ENCODE data around the gene SNCG. TPM values are rescaled to one million over a fixed set of nuclear protein-coding genes. Genes with fewer than 3 reads are reported as not detected.
"Not testable (repeated sequence)": the region's sequence is repeated elsewhere in the genome, so short reads cannot be mapped to it uniquely, and the experiment has no call there.

Gene SNCG
- total RNA-seq, 1 experiment from 2014 or later = 3.2 TPM

- DNase-seq (ENCODE audit: low read depth) = no peak
Observed at GRCh38 chr10:86974484-86974883, 16.1 kb downstream of the SNCG start.

DNA sequence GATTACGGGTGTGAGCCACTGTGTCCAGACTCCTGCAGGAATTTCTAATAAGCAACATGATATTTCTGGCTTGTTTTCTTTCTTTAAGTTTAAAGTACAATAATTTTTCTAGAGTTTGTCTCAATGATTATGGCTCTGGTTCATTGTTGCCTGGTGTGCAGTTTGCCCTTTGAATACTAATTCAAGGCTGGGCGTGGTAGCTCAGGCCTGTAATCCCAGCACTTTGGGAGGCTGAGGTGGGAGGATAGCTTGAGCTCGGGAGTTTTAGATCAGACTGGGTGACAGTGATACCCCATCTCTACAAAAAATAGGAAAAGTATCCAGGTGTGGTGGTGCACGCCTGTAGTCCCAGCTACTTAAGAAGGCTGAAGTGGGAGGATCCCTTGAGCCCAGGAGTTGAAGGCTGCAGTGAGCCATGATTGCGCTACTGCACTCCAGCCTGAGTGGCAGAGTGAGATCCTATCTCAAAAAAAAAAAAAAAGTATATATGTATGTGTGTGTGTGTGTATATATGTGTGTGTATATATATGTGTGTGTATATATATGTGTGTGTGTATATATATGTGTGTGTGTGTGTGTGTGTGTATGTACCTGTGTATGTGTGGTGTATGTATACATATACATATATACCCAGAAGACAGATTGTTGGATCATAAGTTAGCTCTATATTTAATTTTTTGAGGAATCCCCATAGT lies 18.1 kb downstream of the SNCG start:
- no peak for DNase-seq (ENCODE audit: low read depth)

DNA sequence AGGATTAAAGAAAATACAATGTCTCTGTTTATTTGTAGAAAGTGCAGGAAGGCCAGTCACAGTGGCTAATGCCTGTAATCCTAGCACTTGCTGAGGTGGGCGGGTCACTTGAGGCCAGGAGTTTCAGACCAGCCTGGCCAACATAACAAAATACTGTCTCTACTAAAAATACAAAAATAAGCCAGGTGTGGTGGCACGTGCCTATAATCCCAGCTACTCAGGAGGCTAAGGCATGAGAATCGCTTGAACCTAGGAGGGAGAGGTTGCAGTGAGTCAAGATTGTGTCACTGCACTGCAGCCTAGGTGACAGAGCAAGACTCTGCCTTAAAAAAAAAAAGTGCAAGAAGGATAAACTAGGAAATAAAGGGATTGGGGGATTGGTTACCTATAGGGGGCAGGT lies 20.1 kb downstream of the SNCG start:
- DNase-seq (ENCODE audit: low read depth) = peak; percentile 49

DNA sequence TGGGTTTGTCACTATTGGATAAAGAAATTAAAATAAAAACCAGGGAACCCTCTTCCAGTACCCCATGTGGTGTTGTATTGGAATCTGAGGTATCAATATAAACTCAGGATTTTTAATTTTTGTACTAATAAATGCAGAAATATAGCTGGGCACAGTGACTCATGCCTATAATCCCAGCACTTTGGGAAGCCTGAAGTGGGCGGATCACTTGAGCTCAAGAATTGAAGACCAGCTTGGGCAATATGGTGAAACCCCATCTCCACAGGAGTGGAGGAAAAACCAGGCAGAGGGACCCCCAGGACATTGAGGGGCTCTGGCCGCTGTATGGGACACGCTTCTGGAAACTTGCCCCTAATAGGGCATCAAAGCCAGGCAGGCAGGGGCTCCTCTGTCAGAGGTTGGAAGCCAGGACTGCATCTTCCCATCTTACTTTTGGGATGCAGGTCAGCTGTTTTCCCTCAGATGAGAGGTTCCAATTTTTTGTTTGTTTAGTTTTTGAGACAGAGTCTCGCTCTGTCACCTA lies 21.0 kb downstream of the SNCG start:
- DNase-seq (ENCODE audit: low read depth) = no peak

- no peak for DNase-seq (ENCODE audit: low read depth)
Observed at GRCh38 chr10:86979977-86980448, 21.6 kb downstream of the SNCG start.

GRCh38 chr10:86981020-86981419 lies 22.6 kb downstream of the SNCG start:
- not testable (repeated sequence) for DNase-seq (ENCODE audit: low read depth)

DNA sequence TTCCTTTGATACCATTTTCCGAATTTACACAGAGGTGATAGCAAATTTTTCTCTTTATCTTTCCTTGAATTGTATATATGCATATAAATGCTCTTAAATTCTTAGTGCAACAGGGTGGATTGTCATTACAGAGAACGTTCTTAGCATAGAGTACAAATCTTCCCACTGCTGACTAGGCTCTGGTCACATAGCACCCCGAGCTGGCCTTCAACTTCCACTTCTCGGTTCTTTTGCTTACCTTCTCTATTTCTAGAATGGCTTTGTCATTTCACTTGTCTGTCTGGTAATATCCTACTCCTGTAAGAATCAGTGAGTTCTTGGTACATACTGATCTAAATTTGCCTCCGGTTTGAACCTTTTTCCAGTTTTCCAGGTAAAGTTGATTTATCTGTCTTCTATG lies 23.3 kb downstream of the SNCG start:
- DNase-seq (ENCODE audit: low read depth) = no peak

DNA sequence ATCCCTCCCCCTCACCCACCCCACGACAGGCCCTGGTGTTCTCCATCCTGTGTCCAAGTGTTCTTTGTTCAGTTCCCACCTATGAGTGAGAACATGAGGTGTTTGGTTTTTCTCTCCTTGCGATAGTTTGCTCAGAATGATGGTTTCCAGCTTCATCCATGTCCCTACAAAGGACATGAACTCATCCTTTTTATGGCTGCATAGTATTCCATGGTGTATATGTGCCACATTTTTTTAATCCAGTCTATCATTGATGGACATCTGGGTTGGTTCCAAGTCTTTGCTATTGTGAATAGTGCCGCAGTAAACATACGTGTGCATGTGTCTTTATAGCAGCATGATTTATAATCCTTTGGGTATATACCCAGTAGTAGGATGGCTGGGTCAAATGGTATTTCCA lies 26.1 kb downstream of the SNCG start:
- DNase-seq (ENCODE audit: low read depth) = not testable (repeated sequence)

- no peak for DNase-seq (ENCODE audit: low read depth)
Observed at GRCh38 chr10:86988520-86988919, 30.1 kb downstream of the SNCG start.

GRCh38 chr10:86991362-86991761 lies 33.0 kb downstream of the SNCG start:
- not testable (repeated sequence) for DNase-seq (ENCODE audit: low read depth)

DNA sequence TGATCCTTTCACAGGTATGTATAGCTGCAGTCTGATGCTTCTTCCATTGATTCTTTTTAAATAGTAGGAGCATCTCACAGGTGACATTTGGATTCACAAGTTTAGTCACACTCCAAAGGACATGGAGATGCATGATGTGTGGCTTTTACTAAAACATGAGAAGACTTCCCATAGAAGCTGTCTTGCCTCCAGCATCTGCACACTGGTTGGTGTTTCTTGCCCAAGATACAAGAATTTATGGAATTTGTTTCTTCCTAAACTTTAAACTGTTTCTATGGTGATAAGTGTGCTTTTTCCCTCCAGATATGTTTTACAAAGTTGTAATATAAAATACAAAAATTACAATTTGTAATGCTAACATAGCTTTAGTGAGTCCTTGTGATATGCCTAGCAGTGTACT lies 34.1 kb downstream of the SNCG start:
- peak; percentile 22 for DNase-seq (ENCODE audit: low read depth)

GRCh38 chr10:86992929-86993328 lies 34.5 kb downstream of the SNCG start:
- no peak for DNase-seq (ENCODE audit: low read depth)

DNA sequence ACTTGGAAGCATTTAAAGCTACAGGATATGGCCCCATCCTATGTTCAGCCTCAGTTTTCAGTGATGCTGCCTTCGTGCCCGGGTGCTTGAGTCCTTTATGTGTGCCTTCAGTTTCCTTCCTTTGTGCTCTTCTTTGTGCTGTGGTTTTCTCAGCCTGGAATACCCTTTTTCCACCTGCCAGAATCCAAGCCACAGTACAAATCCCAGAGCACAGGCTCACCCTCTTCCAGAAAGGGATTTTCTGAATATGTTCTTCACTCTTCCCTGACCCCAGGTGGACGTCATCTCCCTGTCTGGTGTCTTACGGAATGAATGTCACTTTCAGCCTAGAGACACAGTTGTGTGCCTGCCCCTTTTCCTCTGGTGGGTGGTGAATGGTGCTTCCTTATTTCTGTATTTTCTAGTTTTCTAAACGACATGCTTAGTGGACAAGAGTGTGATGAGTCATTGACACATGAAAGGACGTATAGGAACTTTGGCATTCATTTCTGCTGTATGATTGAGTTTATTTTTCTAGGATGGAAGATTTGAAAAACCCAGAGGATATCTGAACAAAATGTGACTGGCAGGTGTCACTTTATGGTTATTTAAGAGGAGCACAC lies 41.5 kb downstream of the SNCG start:
- not testable (repeated sequence) for DNase-seq (ENCODE audit: low read depth)

GRCh38 chr10:87000491-87000890 lies 42.1 kb downstream of the SNCG start:
- peak; percentile 29 for DNase-seq (ENCODE audit: low read depth)

- not testable (repeated sequence) for DNase-seq (ENCODE audit: low read depth)
Observed at GRCh38 chr10:87007124-87007523, 48.7 kb downstream of the SNCG start.

DNA sequence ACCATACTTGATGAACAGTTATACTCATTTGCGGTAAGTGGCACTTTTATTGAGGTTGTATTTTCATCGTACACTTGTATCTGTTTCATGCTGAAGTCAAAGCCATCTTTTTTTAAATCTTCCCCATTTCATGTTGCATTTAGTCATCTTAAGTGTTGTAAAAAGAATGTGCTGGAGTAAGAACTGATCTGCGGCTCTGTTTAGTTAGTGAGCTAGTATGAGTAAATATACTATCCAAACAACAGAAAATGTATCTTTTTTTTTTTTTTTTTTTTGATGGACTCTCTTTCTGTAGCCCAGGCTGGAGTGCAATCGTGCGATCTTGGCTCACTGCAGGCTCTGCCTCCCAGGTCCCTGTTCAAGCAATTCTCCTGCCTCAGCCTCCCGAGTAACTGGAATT lies 49.3 kb downstream of the SNCG start:
- DNase-seq (ENCODE audit: low read depth) = not testable (repeated sequence)

- not testable (repeated sequence) for DNase-seq (ENCODE audit: low read depth)
Observed at GRCh38 chr10:87008303-87008702, 49.9 kb downstream of the SNCG start.

DNA sequence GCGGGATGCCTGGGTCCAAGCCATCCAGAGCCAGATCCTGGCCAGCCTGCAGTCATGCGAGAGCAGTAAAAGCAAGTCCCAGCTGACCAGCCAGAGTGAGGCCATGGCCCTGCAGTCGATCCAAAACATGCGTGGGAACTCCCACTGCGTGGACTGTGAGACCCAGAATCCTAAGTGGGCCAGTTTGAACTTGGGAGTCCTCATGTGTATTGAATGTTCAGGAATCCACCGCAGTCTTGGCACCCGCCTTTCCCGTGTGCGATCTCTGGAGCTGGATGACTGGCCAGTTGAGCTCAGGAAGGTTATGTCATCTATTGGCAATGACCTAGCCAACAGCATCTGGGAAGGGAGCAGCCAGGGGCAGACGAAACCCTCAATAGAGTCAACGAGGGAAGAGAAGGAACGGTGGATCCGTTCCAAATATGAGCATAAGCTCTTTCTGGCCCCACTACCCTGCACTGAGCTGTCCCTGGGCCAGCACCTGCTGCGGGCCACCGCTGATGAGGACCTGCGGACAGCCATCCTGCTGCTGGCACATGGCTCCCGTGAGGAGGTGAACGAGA lies 50.8 kb downstream of the SNCG start:
- DNase-seq (ENCODE audit: low read depth) = not testable (repeated sequence)

Other genes with a start within 250 kb of the SNCG start
- 22.4 and 29.1 TPM in 2 replicates for gene BMPR1A, start 202.0 kb upstream of the SNCG start, total RNA-seq (2014; rRNA removed; shearing (Covaris generic))
- gene MMRN2, start 984 bp upstream of the SNCG start, total RNA-seq (2014; rRNA removed; shearing (Covaris generic)) = 0.84 TPM in 1 of 2 replicates, not detected in the other
- 4.2 and 4.7 TPM in 2 replicates for gene ADIRF, start 9.9 kb downstream of the SNCG start, total RNA-seq (2014; rRNA removed; shearing (Covaris generic))
- not detected in 2 replicates for gene FAM25A, start 61.7 kb downstream of the SNCG start, total RNA-seq (2014; rRNA removed; shearing (Covaris generic))
- 138 and 149 TPM in 2 replicates for gene GLUD1, start 136.2 kb downstream of the SNCG start, total RNA-seq (2014; rRNA removed; shearing (Covaris generic))
- 19.7 and 20.9 TPM in 2 replicates for gene SHLD2, start 136.6 kb downstream of the SNCG start, total RNA-seq (2014; rRNA removed; shearing (Covaris generic))